HG03342 (cell line): ENCODE measurements around the gene TLX1.
A peak's percentile ranks its signal among the peaks of the same experiment; 100 is the strongest.

Experiments used
- ATAC-seq: cut with Tn5 transposase; IDR thresholded peaks from one replicate; pipeline ENCODE4 v1.9.1; 2021; ENCODE audit warnings: mild to moderate bottlenecking, moderate library complexity; ENCODE audit not compliant: unreplicated experiment

TLX1 gene

GRCh38 chr10:101133489-101134298 is 2.6 kb downstream of the TLX1 start:
- ATAC-seq = no peak

GRCh38 chr10:101134299-101135127 is 3.4 kb downstream of the TLX1 start:
- ATAC-seq = no peak

GRCh38 chr10:101135141-101136006 is 4.3 kb downstream of the TLX1 start:
- no peak for ATAC-seq

GRCh38 chr10:101136007-101136707 is 5.1 kb downstream of the TLX1 start:
- ATAC-seq = no peak

GRCh38 chr10:101136708-101137121 is 5.6 kb downstream of the TLX1 start:
- ATAC-seq = no peak

- no peak for ATAC-seq
Measured at GRCh38 chr10:101137271-101137670, 6.2 kb downstream of the TLX1 start.

- ATAC-seq = no peak
Measured at GRCh38 chr10:101138788-101139420, 7.8 kb downstream of the TLX1 start.

- ATAC-seq = no peak
Measured at GRCh38 chr10:101139421-101139911, 8.4 kb downstream of the TLX1 start.

- ATAC-seq = no peak
Measured at GRCh38 chr10:101140084-101140949, 9.2 kb downstream of the TLX1 start.

- ATAC-seq = no peak
Measured at GRCh38 chr10:101140950-101141615, 10.0 kb downstream of the TLX1 start.

- peak; percentile 61 for ATAC-seq
Measured at GRCh38 chr10:101141616-101142532, 10.8 kb downstream of the TLX1 start.

GRCh38 chr10:101142533-101143344 is 11.6 kb downstream of the TLX1 start:
- no peak for ATAC-seq

GRCh38 chr10:101143345-101143630 is 12.2 kb downstream of the TLX1 start:
- ATAC-seq = no peak

- no peak for ATAC-seq
Measured at GRCh38 chr10:101144053-101144452, 13.0 kb downstream of the TLX1 start.

- no peak for ATAC-seq
Measured at GRCh38 chr10:101145145-101145544, 14.0 kb downstream of the TLX1 start.

GRCh38 chr10:101145750-101146391 is 14.8 kb downstream of the TLX1 start:
- no peak for ATAC-seq
